ENCODE results near the gene PCNX1. TPM values are rescaled to one million over a fixed set of nuclear protein-coding genes. Genes with fewer than 3 reads are reported as not detected.
"Not testable (repeated sequence)": the region's sequence is repeated elsewhere in the genome, so short reads cannot be mapped to it uniquely, and the experiment has no call there.

The PCNX1 gene
- total RNA-seq, 2 experiments from 2014 or later: 32.7 to 42.6 TPM

DNA sequence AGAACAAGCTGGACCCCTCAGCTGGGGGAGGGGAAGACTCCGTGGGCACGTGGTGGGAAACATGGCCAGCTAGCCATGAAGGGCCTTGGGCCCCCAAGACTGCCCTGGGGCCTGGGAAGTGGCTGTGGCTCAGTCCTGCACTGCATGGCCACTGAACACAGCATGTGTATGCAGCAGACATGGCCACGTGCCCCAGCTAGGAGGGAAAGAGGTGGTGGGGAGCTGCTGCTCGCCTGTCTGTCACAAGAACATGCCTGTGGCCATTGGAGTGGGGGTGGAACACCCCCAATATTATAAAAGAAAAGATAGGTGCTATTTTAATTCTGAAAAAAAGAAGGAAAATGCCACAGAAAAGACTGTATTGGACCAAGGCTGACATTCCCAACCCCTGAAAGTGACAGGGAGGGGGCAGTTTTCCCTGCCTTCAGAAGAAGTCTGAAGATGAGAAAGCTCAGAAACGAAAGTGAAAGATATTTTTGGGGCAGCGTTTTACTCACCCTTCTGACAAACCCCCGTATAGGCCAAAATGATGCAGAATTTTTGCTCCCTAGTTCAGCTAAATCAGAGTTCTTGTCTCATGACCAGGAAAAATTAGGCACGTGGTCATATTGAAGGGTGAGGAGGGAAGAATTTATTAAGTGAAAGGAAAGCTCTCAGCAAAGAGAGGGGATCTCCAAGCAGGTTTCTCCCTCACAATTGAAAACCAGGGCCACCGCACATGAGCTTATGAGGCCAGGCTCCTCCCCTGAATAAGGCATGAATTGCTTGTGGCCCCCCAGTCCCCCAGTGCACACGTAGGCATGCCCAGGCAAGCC lies 35.2 kb upstream of the PCNX1 start:
- ChIA-PET POLR2A (interaction anchor here (0.8 to 3.1 kb wide), 6 partner anchors 11 to 64 kb away, joined by 3 to 13 read pairs (median 4); partner anchors contain the start of gene PCNX1), CTCF (interaction anchor here (1.0 to 3.5 kb wide), 10 partner anchors 10 to 100 kb away, joined by 3 to 23 read pairs (median 5); partner anchors contain the start of gene PCNX1)
- Mint-ChIP-seq H3K27ac (peak overlapping the region; percentile 87), H3K36me3 (ENCODE audit: low read depth) (peaks cover 14% of the 10 kb centered on the region), H3K4me3 (peak overlapping the region; percentile 66), H3K4me1 (ENCODE audit: low read depth) (peaks cover 19% of the 10 kb centered on the region), H3K9me3 (peaks cover 21% of the 10 kb centered on the region), H3K27me3 (no peaks in the 10 kb centered on the region)
- DNase-seq: peak; percentile 42
- intact Hi-C loops (cut with micrococcal nuclease): no loop called here
- TF ChIP-seq, protein P1, sequence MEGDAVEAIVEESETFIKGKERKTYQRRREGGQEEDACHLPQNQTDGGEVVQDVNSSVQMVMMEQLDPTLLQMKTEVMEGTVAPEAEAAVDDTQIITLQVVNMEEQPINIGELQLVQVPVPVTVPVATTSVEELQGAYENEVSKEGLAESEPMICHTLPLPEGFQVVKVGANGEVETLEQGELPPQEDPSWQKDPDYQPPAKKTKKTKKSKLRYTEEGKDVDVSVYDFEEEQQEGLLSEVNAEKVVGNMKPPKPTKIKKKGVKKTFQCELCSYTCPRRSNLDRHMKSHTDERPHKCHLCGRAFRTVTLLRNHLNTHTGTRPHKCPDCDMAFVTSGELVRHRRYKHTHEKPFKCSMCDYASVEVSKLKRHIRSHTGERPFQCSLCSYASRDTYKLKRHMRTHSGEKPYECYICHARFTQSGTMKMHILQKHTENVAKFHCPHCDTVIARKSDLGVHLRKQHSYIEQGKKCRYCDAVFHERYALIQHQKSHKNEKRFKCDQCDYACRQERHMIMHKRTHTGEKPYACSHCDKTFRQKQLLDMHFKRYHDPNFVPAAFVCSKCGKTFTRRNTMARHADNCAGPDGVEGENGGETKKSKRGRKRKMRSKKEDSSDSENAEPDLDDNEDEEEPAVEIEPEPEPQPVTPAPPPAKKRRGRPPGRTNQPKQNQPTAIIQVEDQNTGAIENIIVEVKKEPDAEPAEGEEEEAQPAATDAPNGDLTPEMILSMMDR (IDR thresholded peaks at IDR 0.05): no peak
- ATAC-seq: peak; percentile 79

DNA sequence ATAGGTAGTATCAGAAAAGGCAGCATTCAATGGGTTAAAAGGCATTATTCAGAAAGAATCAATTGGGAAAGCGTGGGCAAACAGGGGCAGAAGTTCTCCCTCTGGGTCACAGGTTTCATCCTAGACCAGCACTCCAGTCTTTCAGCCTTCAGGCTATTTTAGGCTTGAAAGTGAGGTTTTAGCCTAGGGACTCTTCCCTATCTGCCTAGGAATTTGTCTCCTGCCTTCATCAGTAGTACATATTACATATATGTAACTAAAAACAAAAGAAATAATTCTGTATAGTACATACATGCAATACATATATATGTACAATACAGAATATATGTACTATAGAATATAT lies 34.6 kb upstream of the PCNX1 start:
- CTCF ChIA-PET: interaction anchor here (0.9 to 3.5 kb wide), 10 partner anchors 9 to 100 kb away, joined by 3 to 23 read pairs (median 5); partner anchors contain the start of gene PCNX1
- Mint-ChIP-seq H3K27me3 (no peaks in the 10 kb centered on the region), H3K4me1 (ENCODE audit: low read depth) (peaks cover 19% of the 10 kb centered on the region), H3K4me3 (peak overlapping the region; percentile 66), H3K36me3 (ENCODE audit: low read depth) (peaks cover 14% of the 10 kb centered on the region), H3K27ac (peak overlapping the region; percentile 87), H3K9me3 (peaks cover 21% of the 10 kb centered on the region)
- no peak for ATAC-seq
- intact Hi-C loops (cut with micrococcal nuclease): no loop called here
- POLR2A ChIA-PET: interaction anchor here (0.8 to 3.1 kb wide), 7 partner anchors 10 to 64 kb away, joined by 3 to 13 read pairs (median 3); partner anchors contain the start of gene PCNX1
- no peak for DNase-seq
- TF ChIP-seq, protein P1 (IDR thresholded peaks at IDR 0.05): no peak

DNA sequence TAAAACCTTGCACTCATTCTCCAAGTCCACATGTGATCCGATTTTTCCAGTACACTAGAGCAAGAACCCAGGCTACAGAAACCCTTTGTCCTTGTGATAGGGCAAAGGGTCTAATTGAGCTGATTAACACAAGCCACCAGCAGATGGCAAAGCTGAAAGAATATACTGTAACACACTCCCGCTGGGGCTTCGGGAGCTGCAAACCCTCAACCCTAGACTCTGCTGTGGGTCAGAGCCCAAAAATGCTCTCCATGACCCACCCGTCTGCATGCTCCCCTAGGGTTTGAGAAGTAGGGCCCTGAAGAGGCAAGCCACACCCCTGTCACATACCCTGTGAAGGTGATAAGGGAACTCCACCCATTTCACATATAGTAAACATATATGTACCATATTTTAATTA lies 33.6 kb upstream of the PCNX1 start:
- intact Hi-C loops (cut with micrococcal nuclease): no loop called here
- TF ChIP-seq, protein P1 (IDR thresholded peaks at IDR 0.05): no peak
- ChIA-PET POLR2A (interaction anchor here (1.1 to 3.1 kb wide), 4 partner anchors 9 to 44 kb away, joined by 3 to 13 read pairs (median 5); no protein-coding TSS in a partner anchor), CTCF (interaction anchor here (0.8 to 3.5 kb wide), 9 partner anchors 9 to 82 kb away, joined by 3 to 23 read pairs (median 4); partner anchors contain the start of gene PCNX1)
- peaks cover 14% of the 10 kb centered on the region for H3K36me3 Mint-ChIP-seq (ENCODE audit: low read depth)
- H3K27ac Mint-ChIP-seq: no peak overlapping the region
- peaks cover 19% of the 10 kb centered on the region for H3K9me3 Mint-ChIP-seq
- DNase-seq: peak; percentile 30
- H3K4me3 Mint-ChIP-seq: no peak overlapping the region
- peaks cover 19% of the 10 kb centered on the region for H3K4me1 Mint-ChIP-seq (ENCODE audit: low read depth)
- ATAC-seq: no peak
- H3K27me3 Mint-ChIP-seq: no peaks in the 10 kb centered on the region

DNA sequence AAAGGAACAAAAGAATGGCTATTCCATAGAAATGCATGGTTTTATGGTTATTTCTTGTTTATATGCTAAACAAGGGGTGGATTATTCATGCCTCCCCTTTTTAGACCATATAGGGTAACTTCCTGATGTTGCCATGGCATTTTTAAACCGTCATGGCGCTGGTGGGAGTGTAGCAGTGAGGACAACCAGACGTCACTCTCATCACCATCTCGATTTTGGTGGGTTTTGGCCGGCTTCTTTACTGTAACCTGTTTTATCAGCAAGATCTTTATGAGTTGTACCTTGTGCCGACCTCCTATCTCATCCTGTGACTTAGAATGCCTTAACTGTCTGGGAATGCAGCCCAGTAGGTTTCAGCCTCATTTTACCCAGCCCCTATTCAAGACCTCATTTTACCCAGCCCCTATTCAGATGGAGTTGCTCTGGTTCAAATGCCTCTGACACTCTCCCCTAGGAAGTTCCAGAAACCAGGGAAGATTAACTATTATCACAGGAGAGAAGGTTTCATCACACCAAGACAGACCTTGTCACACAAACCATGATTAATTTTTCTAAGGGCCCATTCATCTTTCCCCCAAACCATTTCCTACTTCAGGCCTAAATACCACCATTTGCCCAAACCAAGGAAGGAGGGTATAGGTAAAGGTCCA lies 31.3 kb upstream of the PCNX1 start:
- POLR2A ChIA-PET; CTCF ChIA-PET; H3K4me3 Mint-ChIP-seq; H3K27me3 Mint-ChIP-seq; intact Hi-C loops (cut with micrococcal nuclease); H3K36me3 Mint-ChIP-seq (ENCODE audit: low read depth); H3K27ac Mint-ChIP-seq; H3K9me3 Mint-ChIP-seq; DNase-seq; ATAC-seq: not testable (repeated sequence)
- H3K4me1 Mint-ChIP-seq (ENCODE audit: low read depth): peaks cover 19% of the 10 kb centered on the region

DNA sequence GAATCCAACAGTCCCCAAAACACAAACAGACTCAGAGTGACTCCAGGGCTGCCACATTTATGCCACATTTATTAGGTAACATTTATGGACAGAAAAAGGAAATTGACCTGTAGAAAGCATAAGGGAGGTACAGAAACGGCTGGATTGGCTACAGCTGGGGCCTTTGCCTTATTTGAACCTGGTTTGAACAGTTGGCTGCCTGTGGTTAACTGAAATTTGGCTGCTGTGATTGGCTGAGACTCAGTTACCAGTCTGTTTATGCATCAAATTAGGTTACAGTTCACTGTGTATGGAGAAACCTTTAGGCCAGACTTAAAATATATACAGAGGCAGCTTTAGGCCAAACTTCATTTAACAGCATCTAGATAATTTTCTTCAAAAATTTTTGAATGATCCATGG lies 27.8 kb upstream of the PCNX1 start:
- CTCF ChIA-PET: interaction anchor here (0.8 to 2.3 kb wide), 7 partner anchors 9 to 76 kb away, joined by 3 to 8 read pairs (median 3); partner anchors contain the start of gene PCNX1
- intact Hi-C loops (cut with micrococcal nuclease): no loop called here
- H3K4me1 Mint-ChIP-seq (ENCODE audit: low read depth): peaks cover 29% of the 10 kb centered on the region
- no peak overlapping the region for H3K27ac Mint-ChIP-seq
- ATAC-seq: no peak
- POLR2A ChIA-PET: interaction anchor here (0.8 to 1.4 kb wide), 4 partner anchors 9 to 56 kb away, joined by 3 to 4 read pairs (median 3); no protein-coding TSS in a partner anchor
- H3K36me3 Mint-ChIP-seq (ENCODE audit: low read depth): no peaks in the 10 kb centered on the region
- no peak overlapping the region for H3K4me3 Mint-ChIP-seq
- no peaks in the 10 kb centered on the region for H3K27me3 Mint-ChIP-seq
- DNase-seq: no peak
- TF ChIP-seq, protein P1 (IDR thresholded peaks at IDR 0.05): no peak
- H3K9me3 Mint-ChIP-seq: no peaks in the 10 kb centered on the region

DNA sequence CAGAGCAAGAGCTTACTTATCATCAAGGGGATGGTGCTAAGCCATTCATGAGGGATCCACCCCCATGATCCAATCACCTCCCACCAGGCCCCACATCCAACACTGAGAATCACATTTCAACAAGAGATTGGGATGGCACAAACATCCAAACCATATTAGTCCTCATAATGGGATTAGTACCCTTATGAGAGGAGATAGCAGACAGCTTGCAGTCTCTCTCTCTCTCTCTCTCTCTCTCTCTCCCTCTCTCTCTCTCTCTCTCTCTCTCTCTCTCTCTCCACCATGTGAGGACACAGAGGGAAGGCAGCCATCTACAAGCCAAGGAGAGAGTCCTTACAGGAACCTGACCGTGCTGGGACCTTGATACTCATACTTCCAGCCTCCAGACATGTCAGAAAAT lies 26.4 kb upstream of the PCNX1 start:
- ChIA-PET CTCF (interaction anchor here (1.4 kb wide), 1 partner anchor 9 kb away, joined by 4 read pairs; no protein-coding TSS in a partner anchor), POLR2A (interaction anchor here (9.8 kb wide), 1 partner anchor 25 kb away, joined by 163 read pairs; the partner anchor contains the start of gene PCNX1)
- DNase-seq; H3K27me3 Mint-ChIP-seq; H3K36me3 Mint-ChIP-seq (ENCODE audit: low read depth); H3K27ac Mint-ChIP-seq; H3K9me3 Mint-ChIP-seq; H3K4me3 Mint-ChIP-seq; intact Hi-C loops (cut with micrococcal nuclease); ATAC-seq: not testable (repeated sequence)
- peaks cover 43% of the 10 kb centered on the region for H3K4me1 Mint-ChIP-seq (ENCODE audit: low read depth)

Measured in activated CD8-positive, alpha-beta T cell treated with anti-CD3 and anti-CD28 coated beads for 36 hours (primary cell).